Measurements from ENCODE around the gene ADAM15.

DNA sequence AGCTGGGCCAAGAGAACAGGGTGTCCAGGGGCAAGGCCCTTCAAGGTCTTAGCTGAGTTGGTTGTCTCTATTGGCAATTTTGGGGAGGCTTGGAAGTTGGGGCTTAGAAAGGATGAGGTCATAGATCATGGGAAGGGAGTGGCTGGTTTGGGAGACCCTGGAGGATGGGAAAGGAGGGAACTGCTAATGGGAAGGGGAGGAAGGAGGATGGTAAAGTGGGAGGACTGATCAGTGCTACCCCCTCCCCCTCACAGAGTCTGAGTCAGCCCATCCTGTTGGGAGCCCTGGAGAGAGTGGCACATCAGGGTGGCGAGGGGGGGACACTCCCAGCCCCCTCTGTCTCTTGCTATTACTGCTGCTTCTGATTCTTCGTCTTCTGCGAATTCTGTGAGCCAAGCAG is 17.5 kb downstream of the ADAM15 start:
- TF ChIP-seq, protein P1, sequence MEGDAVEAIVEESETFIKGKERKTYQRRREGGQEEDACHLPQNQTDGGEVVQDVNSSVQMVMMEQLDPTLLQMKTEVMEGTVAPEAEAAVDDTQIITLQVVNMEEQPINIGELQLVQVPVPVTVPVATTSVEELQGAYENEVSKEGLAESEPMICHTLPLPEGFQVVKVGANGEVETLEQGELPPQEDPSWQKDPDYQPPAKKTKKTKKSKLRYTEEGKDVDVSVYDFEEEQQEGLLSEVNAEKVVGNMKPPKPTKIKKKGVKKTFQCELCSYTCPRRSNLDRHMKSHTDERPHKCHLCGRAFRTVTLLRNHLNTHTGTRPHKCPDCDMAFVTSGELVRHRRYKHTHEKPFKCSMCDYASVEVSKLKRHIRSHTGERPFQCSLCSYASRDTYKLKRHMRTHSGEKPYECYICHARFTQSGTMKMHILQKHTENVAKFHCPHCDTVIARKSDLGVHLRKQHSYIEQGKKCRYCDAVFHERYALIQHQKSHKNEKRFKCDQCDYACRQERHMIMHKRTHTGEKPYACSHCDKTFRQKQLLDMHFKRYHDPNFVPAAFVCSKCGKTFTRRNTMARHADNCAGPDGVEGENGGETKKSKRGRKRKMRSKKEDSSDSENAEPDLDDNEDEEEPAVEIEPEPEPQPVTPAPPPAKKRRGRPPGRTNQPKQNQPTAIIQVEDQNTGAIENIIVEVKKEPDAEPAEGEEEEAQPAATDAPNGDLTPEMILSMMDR (IDR thresholded peaks at IDR 0.05), result no peak
- no peak for TF ChIP-seq POLR2AphosphoS5 (IDR thresholded peaks at IDR 0.05)
